TTC549 (cell line): Measurements from ENCODE around the gene ARHGEF25.
"Not testable (repeated sequence)": the region's sequence is repeated elsewhere in the genome, so short reads cannot be mapped to it uniquely, and the experiment has no call there.

ENCODE experiments used
- FAIRE-seq: peaks from 2 replicates; lab custom pipeline; 2012; peaks lifted over from hg19 to GRCh38; lab: Jason Lieb, UNC

ARHGEF25 gene

GRCh38 chr12:57638096-57638495 is 26.9 kb downstream of the ARHGEF25 start:
- FAIRE-seq: no peak

DNA sequence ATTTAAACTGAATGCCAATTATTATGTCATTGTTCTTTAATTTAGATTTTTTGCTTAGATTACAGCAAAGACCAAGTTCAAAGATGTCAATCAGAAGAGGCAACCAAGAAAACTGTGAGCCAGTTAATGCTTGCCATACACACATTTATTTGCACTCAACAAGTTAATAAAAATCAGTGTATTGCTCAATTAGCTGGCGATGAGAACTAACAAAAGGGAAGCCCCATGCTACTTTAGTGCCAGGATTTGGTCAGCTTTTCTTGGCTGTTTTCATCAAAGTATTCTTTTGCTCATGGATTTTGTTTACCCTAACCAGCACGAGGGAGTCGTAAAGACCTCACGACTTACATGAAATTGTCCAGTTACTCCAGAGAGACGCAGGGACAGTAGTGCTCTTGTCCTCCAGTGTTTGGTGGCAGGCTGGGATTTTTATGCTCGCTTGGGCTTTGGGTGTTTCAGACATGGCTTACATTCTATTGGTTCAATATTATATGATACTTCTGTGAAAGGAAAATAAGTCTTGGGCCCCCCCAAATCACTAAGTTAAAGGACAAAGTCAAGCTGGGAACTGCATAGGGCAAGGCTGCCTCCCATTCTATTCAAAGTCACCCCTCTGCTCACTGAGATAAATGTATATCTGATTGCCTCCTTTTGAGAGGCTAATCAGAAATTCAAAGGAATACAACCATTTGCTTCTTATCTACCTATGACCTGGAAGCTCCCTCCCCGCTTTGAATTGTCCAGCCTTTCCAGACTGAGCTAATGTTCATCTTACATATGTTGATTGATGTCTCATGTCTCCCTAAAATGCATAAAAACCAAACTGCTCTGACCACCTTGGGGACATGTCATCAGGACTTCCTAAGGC is 29.2 kb downstream of the ARHGEF25 start:
- FAIRE-seq: no peak

DNA sequence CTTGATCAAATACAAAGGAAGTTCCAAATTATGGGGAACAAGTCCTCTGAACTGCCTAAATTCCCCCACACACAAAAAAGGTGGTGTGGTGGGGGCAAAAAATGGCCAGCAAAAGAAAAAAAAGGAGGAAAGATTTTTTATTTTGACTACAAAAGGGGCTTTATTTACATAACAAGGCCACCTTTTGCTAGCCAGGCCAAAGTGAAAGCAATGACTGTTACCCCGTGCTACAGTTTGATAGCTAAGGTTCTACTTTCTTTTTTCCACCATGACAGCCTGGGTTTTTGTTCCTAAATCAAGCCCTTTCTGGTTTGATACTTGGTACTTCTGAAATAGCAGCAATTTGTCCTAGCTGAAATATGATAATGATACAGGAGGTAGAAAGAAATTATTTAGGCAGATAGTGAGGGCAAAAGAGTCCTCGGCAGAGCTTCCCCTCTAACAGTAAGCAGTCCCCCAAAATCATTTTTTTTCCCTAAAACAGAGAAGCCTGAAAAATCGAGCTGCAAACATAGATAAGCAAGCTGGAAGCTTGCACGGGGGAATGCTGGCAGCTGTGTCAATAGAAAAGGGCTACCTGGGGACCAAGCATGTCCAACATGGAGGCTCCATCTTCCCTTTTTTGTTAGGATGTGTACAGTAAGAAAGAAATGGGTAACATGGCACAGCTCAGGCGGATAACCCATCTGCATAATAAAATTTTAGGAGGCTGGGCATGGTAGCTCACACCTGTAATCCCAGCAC is 30.6 kb downstream of the ARHGEF25 start:
- FAIRE-seq: no peak

DNA sequence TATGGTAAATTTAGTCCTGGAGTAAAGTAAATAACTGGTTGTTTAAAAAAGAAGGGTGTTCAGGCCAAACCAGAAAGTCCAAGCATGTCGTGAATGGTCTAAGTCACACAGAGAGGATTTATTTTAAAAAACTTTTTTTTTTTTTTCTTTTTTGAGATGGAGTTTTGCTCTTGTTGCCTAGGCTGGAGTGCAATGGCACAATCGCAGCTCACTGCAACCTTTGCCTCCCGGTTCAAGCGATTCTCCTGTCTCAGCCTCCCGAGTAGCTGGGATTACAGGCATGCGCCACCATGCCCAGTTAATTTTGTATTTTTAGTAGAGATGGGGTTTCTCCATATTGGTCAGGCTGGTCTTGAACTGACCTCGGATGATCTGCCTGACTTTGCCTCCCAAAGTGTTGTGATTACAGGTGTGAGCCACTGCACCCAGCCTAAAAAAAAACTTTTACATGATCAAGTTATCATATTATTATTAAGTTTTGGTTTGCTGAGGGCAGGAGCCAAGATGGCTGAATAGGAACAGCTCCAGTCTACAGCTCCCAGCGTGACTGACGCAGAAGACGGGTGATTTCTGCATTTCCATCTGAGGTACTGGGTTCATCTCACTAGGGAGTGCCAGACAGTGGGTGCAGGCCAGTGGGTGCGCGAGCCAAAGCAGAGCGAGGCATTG is 34.9 kb downstream of the ARHGEF25 start:
- FAIRE-seq: not testable (repeated sequence)

DNA sequence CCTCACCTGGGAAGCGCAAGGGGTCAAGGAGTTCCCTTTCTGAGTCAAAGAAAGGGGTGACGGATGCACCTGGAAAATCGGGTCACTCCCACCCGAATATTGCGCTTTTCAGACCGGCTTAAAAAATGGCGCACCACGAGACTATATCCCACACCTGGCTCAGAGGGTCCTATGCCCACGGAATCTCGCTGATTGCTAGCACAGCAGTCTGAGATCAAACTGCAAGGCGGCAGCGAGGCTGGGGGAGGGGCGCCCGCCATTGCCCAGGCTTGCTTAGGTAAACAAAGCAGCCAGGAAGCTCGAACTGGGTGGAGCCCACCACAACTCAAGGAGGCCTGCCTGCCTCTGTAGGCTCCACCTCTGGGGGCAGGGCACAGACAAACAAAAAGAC is 35.4 kb downstream of the ARHGEF25 start:
- not testable (repeated sequence) for FAIRE-seq

- FAIRE-seq: no peak
Measured at GRCh38 chr12:57654042-57654441, 42.8 kb downstream of the ARHGEF25 start.

- FAIRE-seq: no peak
Measured at GRCh38 chr12:57655541-57656240, 44.5 kb downstream of the ARHGEF25 start.

GRCh38 chr12:57656408-57656807 is 45.2 kb downstream of the ARHGEF25 start:
- FAIRE-seq: not testable (repeated sequence)

DNA sequence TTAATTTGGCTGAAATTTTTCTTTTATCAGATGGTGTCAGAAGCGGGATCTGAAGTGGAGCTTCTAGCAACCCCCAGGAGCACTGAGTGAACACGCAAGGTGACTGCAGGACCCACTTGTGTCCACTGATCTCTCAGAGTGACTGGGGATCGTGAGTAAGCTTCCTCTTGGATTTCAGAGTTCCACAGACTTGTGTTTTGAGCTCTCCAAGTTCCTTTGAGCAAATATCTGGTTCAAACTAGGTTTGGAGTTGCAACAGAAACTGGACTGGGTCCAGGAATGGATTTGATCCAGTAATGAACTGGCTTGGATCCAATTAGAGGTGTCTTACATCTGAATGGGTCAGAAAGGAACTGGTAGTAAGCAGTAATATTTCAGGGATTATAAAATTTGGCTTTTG is 46.5 kb downstream of the ARHGEF25 start:
- FAIRE-seq: no peak

GRCh38 chr12:57658890-57659289 is 47.7 kb downstream of the ARHGEF25 start:
- no peak for FAIRE-seq

GRCh38 chr12:57661376-57661775 is 50.1 kb downstream of the ARHGEF25 start:
- FAIRE-seq: no peak

DNA sequence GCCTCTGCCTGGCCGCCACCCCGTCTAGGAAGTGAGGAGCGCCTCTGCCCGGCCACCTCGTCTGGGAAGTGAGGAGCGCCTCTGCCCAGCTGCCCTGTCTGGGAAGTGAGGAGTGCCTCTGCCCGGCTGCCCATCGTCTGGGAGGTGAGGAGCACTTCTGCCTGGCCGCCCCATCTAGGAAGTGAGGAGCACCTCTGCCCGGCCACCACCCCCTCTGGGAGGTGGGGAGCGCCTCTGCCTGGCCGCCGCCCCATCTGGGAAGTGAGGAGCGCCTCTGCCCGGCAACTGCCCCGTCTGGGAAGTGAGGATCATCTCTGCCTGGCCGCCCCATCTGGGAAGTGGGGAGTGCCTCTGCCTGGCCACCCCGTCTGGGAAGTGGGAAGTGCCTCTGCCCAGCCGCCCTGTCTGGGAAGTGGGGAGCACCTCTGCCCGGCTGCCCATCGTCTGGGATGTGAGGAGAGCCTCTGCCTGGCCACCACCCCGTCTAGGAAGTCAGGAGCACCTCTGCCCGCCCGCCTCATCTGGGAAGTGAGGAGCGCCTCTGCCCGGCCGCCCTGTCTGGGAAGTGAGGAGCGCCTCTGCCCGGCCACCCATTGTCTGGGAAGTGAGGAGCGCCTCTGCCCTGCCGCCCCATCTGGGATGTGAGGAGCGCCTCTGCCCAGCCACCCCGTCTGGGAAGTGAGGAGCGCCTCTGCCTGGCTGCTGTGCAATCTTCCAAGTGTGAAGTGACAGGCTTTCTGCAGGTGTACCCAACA is 54.0 kb downstream of the ARHGEF25 start:
- FAIRE-seq: not testable (repeated sequence)
